CD4-positive, alpha-beta T cell (primary cell): ENCODE measurements around the gene CEP135. TPM values are rescaled to one million over a fixed set of nuclear protein-coding genes. Genes with fewer than 3 reads are reported as not detected.

ENCODE experiments used
- ATAC-seq: fragments of 200-7000 bp; cut with Tn5 transposase; one replicate; pipeline ENCODE4 v1.10.0; 2022; ENCODE audit warnings: mild to moderate bottlenecking; ENCODE audit not compliant: poor library complexity
- CTCF ChIA-PET: fragments of 350-600 bp; sonication (Branson Sonifier 250); formaldehyde crosslinking; loops from one replicate; lab custom pipeline; 2021; ENCODE audit warnings: antibody characterized with exemption, inconsistent platforms; lab: Charles Lee
- POLR2A ChIA-PET: fragments of 350-600 bp; sonication (Branson Sonifier 250); formaldehyde crosslinking; loops from one replicate; lab custom pipeline; 2021; ENCODE audit warnings: antibody characterized with exemption, inconsistent platforms; lab: Charles Lee
- DNase-seq, 14 experiments: peaks; one replicate each; pipeline ENCODE4 v3.0.0-alpha.2; 2013 to 2020; ENCODE audit warnings: mixed read lengths in 2 of 14
- H3K27ac ChIP-seq, 2 donors: one replicate each; pipeline versions ENCODE4 v1.5.1 to v1.7.0; 2013; ENCODE audit warnings: low read length in 2 of 2, low read depth in 1 of 2, mild to moderate bottlenecking in 1 of 2
- H3K27me3 ChIP-seq, 2 experiments: 1 replicate in 1 of 2; 2 replicates in 1 of 2; pipeline versions ENCODE4 v1.6.1 to v1.7.0; 2013; ENCODE audit warnings: low read length in 2 of 2, control low read depth in 1 of 2, mild to moderate bottlenecking in 1 of 2, moderate library complexity in 1 of 2; ENCODE audit not compliant: insufficient read depth in 2 of 2, control insufficient read depth in 1 of 2
- H3K36me3 ChIP-seq: one replicate; pipeline ENCODE4 v1.6.1; 2013; ENCODE audit warnings: low read length, control low read depth; ENCODE audit not compliant: insufficient read depth
- H3K4me1 ChIP-seq: one replicate; pipeline ENCODE4 v1.6.1; 2013; ENCODE audit warnings: low read length, control low read depth; ENCODE audit not compliant: insufficient read depth
- H3K4me3 ChIP-seq: one replicate; pipeline ENCODE4 v1.5.1; 2013; ENCODE audit warnings: mild to moderate bottlenecking, low read length, moderate library complexity
- H3K9me3 ChIP-seq, 2 experiments: 1 replicate in 1 of 2; 2 replicates in 1 of 2; pipeline versions ENCODE4 v1.6.1 to v1.7.0; 2013; ENCODE audit warnings: low read length in 2 of 2, mild to moderate bottlenecking in 2 of 2, control low read depth in 1 of 2, moderate library complexity in 1 of 2; ENCODE audit not compliant: control insufficient read depth in 1 of 2, insufficient read depth in 1 of 2
- H3K27ac Mint-ChIP-seq: one replicate; pipeline ENCODE4 v1.8.0; 2020; ENCODE audit warnings: mixed read lengths
- H3K27me3 Mint-ChIP-seq: one replicate; pipeline ENCODE4 v1.8.0; 2021; ENCODE audit warnings: mixed read lengths
- H3K36me3 Mint-ChIP-seq: one replicate; pipeline ENCODE4 v1.8.0; 2021; ENCODE audit warnings: low read depth, mixed read lengths
- H3K4me1 Mint-ChIP-seq: one replicate; pipeline ENCODE4 v1.8.0; 2021; ENCODE audit warnings: low read depth, mixed read lengths
- H3K4me3 Mint-ChIP-seq: one replicate; pipeline ENCODE4 v1.8.0; 2020; ENCODE audit warnings: mild to moderate bottlenecking, mixed read lengths
- H3K9me3 Mint-ChIP-seq: one replicate; pipeline ENCODE4 v1.8.0; 2020; ENCODE audit warnings: mixed read lengths
- CTCF ChIP-seq: fragments of 200-600 bp; IDR thresholded peaks from one replicate; pipeline ENCODE4 v1.8.0; 2022; ENCODE audit warnings: antibody characterized with exemption, mild to moderate bottlenecking
- intact Hi-C, 2 experiments: fragments of 100-400 bp; cut with DNase I in 1 of 2; cut with micrococcal nuclease in 1 of 2; formaldehyde crosslinking; loops; one replicate each; pipeline versions ENCODE4 v1.15.1 to v1.9.0; 2023 to 2025; cut with DNase I, micrococcal nuclease
- total RNA-seq, 174 experiments: library from RNA in 2 of 174; stranded (reverse) in 2 of 174; gene quantifications; one replicate each; pipeline ENCODE4 v1.2.3 and lab custom pipeline; 2021 to 2026

The CEP135 gene
- total RNA-seq, 2 experiments from 2014 or later, result 19.6 to 21.0 TPM

- intact Hi-C loops, result no loop called here
- H3K9me3 ChIP-seq, result peaks cover 0 to 4% of the 10 kb centered on the region in 2 experiments
- no peak overlapping the region for H3K4me3 ChIP-seq
- Mint-ChIP-seq H3K9me3 (no peaks in the 10 kb centered on the region), H3K36me3 (peaks cover 3% of the 10 kb centered on the region), H3K27me3 (no peaks in the 10 kb centered on the region), H3K4me1 (no peaks in the 10 kb centered on the region), H3K27ac (no peak overlapping the region), H3K4me3 (no peak overlapping the region)
- H3K36me3 ChIP-seq, result no peaks in the 10 kb centered on the region
- H3K27me3 ChIP-seq, result no peaks in the 10 kb centered on the region
- no peak for TF ChIP-seq CTCF
- H3K27ac ChIP-seq, result no peak overlapping the region
- H3K4me1 ChIP-seq, result no peaks in the 10 kb centered on the region
- POLR2A ChIA-PET, result no interaction called here
- no peak for DNase-seq
- CTCF ChIA-PET, result no interaction called here
- no peak for ATAC-seq
These were observed 19.9 kb upstream of the CEP135 start for GRCh38 chr4:55928846-55929245.

- Histone ChIP-seq H3K27me3 (no peaks in the 10 kb centered on the region), H3K36me3 (no peaks in the 10 kb centered on the region), H3K4me3 (no peak overlapping the region), H3K9me3 (peaks cover 4 to 7% of the 10 kb centered on the region in 2 experiments), H3K27ac (no peak overlapping the region), H3K4me1 (no peaks in the 10 kb centered on the region)
- DNase-seq (no peak), ATAC-seq (no peak)
- POLR2A ChIA-PET, result no interaction called here
- CTCF ChIA-PET, result no interaction called here
- Mint-ChIP-seq H3K27me3 (no peaks in the 10 kb centered on the region), H3K4me1 (no peaks in the 10 kb centered on the region), H3K4me3 (no peak overlapping the region), H3K9me3 (peaks cover 5% of the 10 kb centered on the region), H3K36me3 (peaks cover 16% of the 10 kb centered on the region), H3K27ac (no peak overlapping the region)
- TF ChIP-seq CTCF, result no peak
- intact Hi-C loops, result no loop called here
These were observed 17.7 kb upstream of the CEP135 start for GRCh38 chr4:55931043-55931442.

- ChIA-PET CTCF (no interaction called here), POLR2A (interaction anchor here (0.8 kb wide), 1 partner anchor 24 kb away, joined by 3 read pairs; no protein-coding TSS in a partner anchor)
- DNase-seq (no peak), ATAC-seq (no peak)
- Mint-ChIP-seq H3K36me3 (peaks cover 24% of the 10 kb centered on the region), H3K4me3 (no peak overlapping the region), H3K4me1 (no peaks in the 10 kb centered on the region), H3K27me3 (no peaks in the 10 kb centered on the region), H3K9me3 (peaks cover 10% of the 10 kb centered on the region), H3K27ac (no peak overlapping the region)
- intact Hi-C loops, result no loop called here
- no peak overlapping the region for H3K4me3 ChIP-seq
- no peak overlapping the region for H3K27ac ChIP-seq
- no peaks in the 10 kb centered on the region for H3K36me3 ChIP-seq
- H3K4me1 ChIP-seq, result no peaks in the 10 kb centered on the region
- TF ChIP-seq CTCF, result no peak
- no peaks in the 10 kb centered on the region for H3K27me3 ChIP-seq
- peaks cover 4 to 9% of the 10 kb centered on the region in 2 experiments for H3K9me3 ChIP-seq
These were observed 16.9 kb upstream of the CEP135 start for GRCh38 chr4:55931833-55932232.
